ENCODE measurements around the gene KLF7. TPM values are rescaled to one million over a fixed set of nuclear protein-coding genes. Genes with fewer than 3 reads are reported as not detected.

Gene KLF7
- total and polyA plus RNA-seq, 4 donors, result 4.4 to 51.8 (median 22.3) TPM

GRCh38 chr2:207107551-207107950 lies 58.2 kb downstream of the KLF7 start:
- ATAC-seq (ENCODE audit: insufficient read depth, low FRiP score) (no peak), DNase-seq (no peak)
- H3K27me3 ChIP-seq (ENCODE audit: control insufficient read depth in 3 of 3, insufficient read depth in 3 of 3, low read length in 2 of 3), result no peaks in the 10 kb centered on the region
- TF ChIP-seq, protein P1, sequence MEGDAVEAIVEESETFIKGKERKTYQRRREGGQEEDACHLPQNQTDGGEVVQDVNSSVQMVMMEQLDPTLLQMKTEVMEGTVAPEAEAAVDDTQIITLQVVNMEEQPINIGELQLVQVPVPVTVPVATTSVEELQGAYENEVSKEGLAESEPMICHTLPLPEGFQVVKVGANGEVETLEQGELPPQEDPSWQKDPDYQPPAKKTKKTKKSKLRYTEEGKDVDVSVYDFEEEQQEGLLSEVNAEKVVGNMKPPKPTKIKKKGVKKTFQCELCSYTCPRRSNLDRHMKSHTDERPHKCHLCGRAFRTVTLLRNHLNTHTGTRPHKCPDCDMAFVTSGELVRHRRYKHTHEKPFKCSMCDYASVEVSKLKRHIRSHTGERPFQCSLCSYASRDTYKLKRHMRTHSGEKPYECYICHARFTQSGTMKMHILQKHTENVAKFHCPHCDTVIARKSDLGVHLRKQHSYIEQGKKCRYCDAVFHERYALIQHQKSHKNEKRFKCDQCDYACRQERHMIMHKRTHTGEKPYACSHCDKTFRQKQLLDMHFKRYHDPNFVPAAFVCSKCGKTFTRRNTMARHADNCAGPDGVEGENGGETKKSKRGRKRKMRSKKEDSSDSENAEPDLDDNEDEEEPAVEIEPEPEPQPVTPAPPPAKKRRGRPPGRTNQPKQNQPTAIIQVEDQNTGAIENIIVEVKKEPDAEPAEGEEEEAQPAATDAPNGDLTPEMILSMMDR (IDR thresholded peaks at IDR 0.05; ENCODE audit: control extremely low read depth, extremely low read depth), result no peak
- H3K27ac ChIP-seq (ENCODE audit: low read depth in 1 of 2, low read length in 1 of 2), result peak overlapping the region in 1 of 2 donors; percentile 53
- no peak overlapping the region for H3K9ac ChIP-seq (ENCODE audit: insufficient read depth in 1 of 2, low read length in 2 of 2)
- H3K4me3 ChIP-seq, result no peak overlapping the region
- H3K9me3 ChIP-seq (ENCODE audit: control insufficient read depth in 4 of 4, insufficient read depth in 3 of 4, low read length in 3 of 4), result no peaks in the 10 kb centered on the region
- WGBS, 2 donors, result 17 to 39% methylated on average over 12 of the region's 12 CpGs
- peaks cover 0 to 9% (median 0%) of the 10 kb centered on the region in 5 donors for H3K4me1 ChIP-seq (ENCODE audit: control insufficient read depth in 5 of 5, insufficient read depth in 5 of 5, low read length in 5 of 5)
- peaks cover 0 to 23% (median 6%) of the 10 kb centered on the region in 4 donors for H3K36me3 ChIP-seq (ENCODE audit: control insufficient read depth in 4 of 4, insufficient read depth in 4 of 4, low read length in 4 of 4)

- WGBS, 2 donors, result 48 to 75% methylated on average over 5 of the region's 5 CpGs
- Histone ChIP-seq H3K4me1 (ENCODE audit: control insufficient read depth in 5 of 5, insufficient read depth in 5 of 5, low read length in 5 of 5) (peaks cover 0 to 7% (median 0%) of the 10 kb centered on the region in 5 donors), H3K27me3 (ENCODE audit: control insufficient read depth in 3 of 3, insufficient read depth in 3 of 3, low read length in 2 of 3) (no peaks in the 10 kb centered on the region), H3K36me3 (ENCODE audit: control insufficient read depth in 4 of 4, insufficient read depth in 4 of 4, low read length in 4 of 4) (peaks cover 0 to 23% (median 6%) of the 10 kb centered on the region in 4 donors), H3K27ac (ENCODE audit: low read depth in 1 of 2, low read length in 1 of 2) (no peak overlapping the region), H3K9ac (ENCODE audit: insufficient read depth in 1 of 2, low read length in 2 of 2) (no peak overlapping the region), H3K9me3 (ENCODE audit: control insufficient read depth in 4 of 4, insufficient read depth in 3 of 4, low read length in 3 of 4) (no peaks in the 10 kb centered on the region), H3K4me3 (no peak overlapping the region)
- TF ChIP-seq, protein P1 (IDR thresholded peaks at IDR 0.05; ENCODE audit: control extremely low read depth, extremely low read depth), result no peak
- ATAC-seq (ENCODE audit: insufficient read depth, low FRiP score) (no peak), DNase-seq (no peak)
Measured at GRCh38 chr2:207107131-207107530, 58.6 kb downstream of the KLF7 start.

DNA sequence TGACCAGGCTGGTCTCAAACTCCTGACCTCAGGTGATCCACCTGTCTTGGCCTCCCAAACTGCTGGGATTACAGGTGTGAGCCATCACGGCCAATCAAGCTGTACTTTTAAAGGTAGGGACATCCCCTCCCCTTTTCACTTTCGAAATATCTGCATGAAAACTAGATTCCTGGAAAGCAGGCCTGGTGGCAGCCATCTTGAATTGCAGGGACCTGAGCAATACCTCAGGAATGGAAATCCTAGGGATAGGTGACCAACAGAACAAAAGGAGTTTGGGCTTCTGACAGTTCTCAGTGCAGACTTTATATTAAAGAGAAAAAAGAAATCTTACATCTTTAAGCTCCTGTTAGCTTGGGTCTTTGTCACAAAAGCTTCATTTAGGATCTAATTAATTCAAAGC lies 62.6 kb downstream of the KLF7 start:
- 93 to 95% methylated on average over 2 of the region's 2 CpGs for WGBS, 2 donors
- no peak for ATAC-seq (ENCODE audit: insufficient read depth, low FRiP score)

More for the DNA sequence above, 62.6 kb downstream of the KLF7 start:
- H3K9me3 ChIP-seq (ENCODE audit: control insufficient read depth in 4 of 4, insufficient read depth in 3 of 4, low read length in 3 of 4), result no peaks in the 10 kb centered on the region
- no peaks in the 10 kb centered on the region for H3K27me3 ChIP-seq (ENCODE audit: control insufficient read depth in 3 of 3, insufficient read depth in 3 of 3, low read length in 2 of 3)
- no peak for DNase-seq
- H3K36me3 ChIP-seq (ENCODE audit: control insufficient read depth in 4 of 4, insufficient read depth in 4 of 4, low read length in 4 of 4), result peaks cover 0 to 16% (median 6%) of the 10 kb centered on the region in 4 donors
- no peak overlapping the region for H3K9ac ChIP-seq (ENCODE audit: insufficient read depth in 1 of 2, low read length in 2 of 2)
- TF ChIP-seq, protein P1 (IDR thresholded peaks at IDR 0.05; ENCODE audit: control extremely low read depth, extremely low read depth), result no peak
- peaks cover 0 to 5% (median 0%) of the 10 kb centered on the region in 5 donors for H3K4me1 ChIP-seq (ENCODE audit: control insufficient read depth in 5 of 5, insufficient read depth in 5 of 5, low read length in 5 of 5)
- H3K27ac ChIP-seq (ENCODE audit: low read depth in 1 of 2, low read length in 1 of 2), result no peak overlapping the region
- no peak overlapping the region for H3K4me3 ChIP-seq
